Stimulated activated CD8-positive, alpha-beta memory T cell treated with anti-CD3 and anti-CD28 coated beads, Interleukin-2, amount 100 ng/mL, for 1 hour (primary cell): ENCODE measurements around the gene CEBPG.

Experiments used
- DNase-seq, 2 donors: peaks; one replicate each; pipeline ENCODE4 v3.0.0-alpha.2; 2020; ENCODE audit warnings: low read depth in 2 of 2

CEBPG gene

DNA sequence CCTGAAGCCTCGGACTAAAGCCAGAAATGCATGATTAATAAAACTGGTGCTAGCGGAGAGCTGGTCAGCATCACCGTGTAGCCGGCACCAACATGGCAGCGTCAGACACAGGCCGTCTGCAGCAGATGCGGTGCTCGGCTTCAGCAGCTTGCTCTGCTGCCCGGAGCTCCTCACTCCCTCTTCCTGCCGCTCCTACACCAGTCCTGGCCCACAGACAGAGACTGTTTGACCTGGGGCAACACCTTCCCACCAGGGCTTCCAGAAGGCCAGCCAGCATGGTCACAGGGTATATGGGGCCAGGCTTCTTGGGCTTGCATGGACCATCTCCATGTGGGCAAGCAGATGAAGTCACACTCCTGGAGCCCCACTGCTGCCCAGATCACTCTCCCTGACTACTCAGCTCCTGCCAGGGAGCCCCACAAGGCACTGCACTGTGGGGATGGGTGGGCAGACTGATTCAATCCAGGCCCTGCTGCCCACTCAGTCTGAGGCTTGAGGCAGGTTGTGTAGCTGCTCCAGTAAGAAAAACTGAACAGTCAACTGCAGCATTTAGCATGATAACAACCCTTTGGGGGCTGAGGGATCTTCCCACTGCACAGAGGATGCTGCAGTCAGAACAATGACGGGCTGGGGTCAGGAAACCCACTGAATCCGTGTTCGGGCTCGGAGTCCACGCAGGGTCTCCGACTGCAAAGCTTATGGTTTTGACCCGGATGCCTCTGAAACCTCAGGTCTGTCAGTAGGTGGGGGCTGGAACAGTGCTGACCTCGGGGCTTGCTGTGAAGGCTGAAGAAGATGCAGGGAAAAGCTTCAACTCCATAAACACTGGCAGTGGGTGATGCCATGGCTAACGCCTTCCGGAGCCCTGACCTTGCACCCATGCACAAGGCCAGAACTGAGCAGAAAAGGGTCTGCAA, 45.6 kb downstream of the CEBPG start:
- no peak for DNase-seq

DNA sequence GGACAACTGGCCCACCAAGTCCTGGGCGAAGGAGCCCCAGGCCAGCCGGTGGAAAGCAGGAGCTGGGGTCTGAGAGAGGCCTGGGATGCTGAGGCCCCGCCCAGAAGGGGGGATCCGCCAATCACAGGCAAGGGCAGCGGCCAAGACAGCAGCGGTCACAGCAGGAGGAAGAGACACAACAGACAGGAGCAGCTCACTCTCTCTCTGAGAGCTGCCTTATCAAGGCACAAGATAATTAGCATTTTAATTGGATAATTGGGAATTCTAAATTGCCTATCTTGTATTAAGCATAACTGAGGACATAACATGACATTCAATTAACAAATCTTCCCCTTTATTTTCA, 46.2 kb downstream of the CEBPG start:
- no peak for DNase-seq

DNA sequence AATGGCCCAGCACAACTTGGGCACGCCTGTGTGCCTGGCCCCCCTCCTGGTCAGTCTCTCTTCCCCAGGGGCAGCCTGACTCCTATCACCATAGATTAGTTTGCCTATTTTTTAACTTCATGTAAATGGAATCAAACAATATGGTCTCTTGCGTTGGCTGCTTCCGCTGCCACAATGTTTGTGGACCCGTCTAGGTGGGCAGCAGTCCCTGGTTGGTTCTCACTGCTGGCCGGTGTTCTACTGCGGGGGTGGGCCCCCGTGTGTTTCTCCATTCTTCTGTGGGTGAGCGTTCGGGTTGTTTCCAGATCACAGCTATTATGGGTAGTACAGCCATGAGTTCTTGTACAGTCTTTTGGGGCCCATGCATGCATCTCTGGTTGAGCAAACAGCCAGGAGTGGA, 47.3 kb downstream of the CEBPG start:
- DNase-seq, result no peak

DNA sequence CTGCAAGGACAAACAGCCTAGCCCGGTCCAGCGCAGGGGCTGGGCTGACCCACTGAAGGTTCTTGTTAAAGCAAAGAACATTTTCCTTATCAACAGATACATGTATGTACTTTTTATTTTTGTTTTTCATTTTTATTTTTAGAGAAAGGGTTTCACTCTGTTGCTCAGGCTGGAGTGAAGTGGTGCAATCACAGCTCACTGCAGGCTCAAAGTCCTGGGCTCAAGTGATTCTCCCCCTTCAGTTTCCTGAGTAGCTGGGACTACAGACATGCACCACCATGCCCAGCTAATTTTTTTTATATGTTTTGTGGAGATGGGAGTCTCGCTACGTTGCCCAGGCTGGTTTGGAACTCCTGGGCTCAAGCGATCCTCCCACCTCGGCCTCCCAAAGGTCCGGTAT, 47.9 kb downstream of the CEBPG start:
- no peak for DNase-seq

DNA sequence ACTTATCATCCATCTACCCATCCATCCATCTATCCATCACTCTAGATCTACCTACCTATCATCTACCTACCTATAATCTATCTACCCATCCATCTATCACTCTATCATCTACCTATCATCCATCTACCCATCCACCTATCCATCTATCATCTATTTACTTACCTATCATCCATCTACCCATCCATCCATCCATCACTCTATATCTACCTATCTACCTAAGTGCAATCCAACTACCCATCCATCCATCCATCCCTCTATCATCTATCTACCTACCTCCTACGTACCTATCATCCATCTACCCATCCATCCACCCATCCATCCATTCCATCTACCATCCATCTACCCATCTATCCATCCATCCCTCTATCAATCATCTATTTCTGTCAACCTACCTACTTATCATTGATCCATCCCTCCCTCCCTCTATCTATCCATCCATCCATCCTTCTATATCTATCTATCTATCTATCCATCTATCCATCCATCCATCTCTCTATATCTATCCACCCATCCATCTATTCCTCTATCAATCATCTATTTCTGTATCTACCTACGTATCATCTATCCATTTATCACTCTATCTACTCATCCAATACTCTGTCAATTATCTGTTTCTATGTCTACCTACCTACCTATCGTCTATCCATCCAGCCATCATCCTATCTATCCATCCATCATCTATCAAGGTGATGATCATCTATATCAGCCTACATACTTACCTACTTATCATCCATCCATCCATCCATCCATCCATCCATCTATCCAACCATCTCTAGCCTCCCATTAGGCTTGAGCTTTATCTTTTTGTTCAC, 49.1 kb downstream of the CEBPG start:
- no peak for DNase-seq

DNA sequence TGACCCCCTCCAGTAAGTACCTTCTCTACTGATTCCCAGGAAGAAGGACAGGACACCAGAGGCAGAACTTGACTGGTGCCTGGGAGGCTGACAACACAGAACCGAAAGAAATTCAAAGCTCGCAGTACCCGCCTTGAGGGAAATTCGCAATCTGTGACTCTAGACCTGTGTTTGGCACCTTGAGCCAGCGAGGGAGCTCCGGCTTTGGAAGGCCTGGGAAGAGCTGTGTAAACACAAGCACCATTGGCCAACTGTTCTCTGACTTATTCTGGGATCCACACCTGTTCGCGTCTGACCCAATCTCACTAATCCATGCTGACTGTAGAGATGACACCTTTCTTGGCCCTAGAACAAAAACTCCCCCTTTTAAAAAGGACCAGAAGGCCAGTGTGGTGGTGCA, 50.7 kb downstream of the CEBPG start:
- DNase-seq, result no peak

DNA sequence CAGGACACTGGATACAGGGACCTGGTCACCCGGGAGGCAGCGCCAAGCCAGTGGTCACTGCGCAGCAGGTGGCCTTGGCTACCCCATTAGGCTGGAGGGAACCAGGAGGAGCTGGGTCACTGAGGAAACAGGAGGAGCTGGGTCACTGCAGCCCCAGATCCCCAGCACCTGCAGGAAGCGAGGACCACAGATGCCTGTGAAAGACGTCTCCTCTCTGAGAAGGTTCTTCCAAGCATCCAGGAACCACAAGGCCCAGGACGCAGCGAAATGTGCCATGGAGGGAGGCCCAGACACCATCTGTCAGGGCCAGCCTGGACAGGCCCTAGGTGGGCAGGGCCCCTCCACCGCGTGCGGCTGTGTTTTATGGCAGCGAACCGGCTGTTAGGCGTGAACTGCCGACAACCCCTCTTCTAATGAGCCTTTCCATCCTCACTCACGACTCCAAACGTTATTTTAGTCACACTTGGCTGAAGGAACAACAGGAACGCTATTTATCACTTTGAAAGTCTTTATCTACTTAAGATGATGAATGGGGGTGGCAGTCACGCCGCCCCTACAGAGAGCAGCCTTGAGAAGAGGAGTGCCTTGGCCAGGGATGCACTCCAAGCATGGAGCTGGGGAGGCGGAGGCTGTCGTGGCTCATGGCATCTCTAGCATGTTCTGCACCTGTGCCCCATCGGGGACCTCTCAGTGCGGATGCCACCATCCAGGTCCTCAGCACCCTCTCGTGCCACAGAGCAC, 53.3 kb downstream of the CEBPG start:
- no peak for DNase-seq

DNA sequence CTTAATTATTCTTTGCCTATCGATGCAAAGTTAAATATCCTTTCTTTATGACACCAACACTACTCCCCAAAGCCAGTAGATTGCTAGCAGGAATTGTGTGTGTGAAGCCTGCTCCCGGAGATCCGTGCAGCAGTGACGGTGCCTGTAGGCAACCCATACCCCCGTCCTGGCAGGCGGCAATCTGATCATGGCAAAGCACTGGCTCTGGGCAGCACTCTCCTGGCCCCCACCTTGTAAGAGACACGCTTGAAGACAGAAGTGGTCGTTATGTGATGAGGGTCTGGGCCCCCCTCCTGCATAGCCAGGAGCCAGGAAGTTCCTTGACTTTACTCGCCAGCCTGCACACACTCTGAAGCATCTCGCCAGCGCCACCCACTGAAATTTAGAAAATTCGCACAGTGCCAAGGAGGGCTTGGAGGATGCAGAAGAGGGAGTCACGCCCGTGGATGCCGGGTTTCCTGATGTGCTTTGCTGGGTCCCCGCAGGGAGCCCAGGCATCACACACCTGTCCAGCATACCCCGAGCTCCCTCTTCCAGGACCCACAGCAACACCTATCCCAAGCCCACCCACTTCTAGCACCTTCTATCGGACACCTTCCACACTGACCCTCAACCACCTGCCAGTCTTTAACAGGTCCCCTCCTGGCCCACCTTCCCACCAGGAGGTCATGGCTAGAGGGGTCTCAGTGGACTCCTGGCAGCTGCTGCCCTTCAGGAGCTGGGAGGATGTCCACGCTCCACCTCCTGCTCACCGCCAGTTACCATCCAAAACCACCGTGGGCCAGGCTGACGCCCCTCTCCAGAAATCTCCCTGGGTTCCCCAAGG, 54.5 kb downstream of the CEBPG start:
- DNase-seq, result no peak

DNA sequence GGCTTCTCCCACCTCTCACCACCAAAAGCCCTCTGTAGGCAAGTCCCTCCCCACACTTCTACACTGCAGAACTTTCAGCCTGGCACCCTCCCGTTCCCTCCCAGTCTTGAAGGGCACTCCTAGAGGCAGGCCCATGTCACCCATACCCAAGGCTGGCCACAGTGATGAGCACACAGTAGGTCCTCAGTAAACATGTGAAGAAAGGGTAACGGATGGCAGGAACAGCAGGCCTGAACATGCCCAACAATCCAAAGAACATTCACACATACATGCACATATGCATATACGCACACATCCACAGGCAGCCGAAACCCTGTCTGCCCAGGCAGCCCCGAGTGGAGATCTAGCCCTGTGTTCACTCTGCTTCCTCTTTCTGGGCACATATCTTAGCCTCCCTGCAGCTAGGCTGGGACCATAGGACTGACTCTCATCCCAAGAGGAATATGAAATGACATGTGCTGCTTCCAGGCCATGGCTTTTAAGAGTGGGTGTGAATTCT, 55.2 kb downstream of the CEBPG start:
- no peak for DNase-seq

DNA sequence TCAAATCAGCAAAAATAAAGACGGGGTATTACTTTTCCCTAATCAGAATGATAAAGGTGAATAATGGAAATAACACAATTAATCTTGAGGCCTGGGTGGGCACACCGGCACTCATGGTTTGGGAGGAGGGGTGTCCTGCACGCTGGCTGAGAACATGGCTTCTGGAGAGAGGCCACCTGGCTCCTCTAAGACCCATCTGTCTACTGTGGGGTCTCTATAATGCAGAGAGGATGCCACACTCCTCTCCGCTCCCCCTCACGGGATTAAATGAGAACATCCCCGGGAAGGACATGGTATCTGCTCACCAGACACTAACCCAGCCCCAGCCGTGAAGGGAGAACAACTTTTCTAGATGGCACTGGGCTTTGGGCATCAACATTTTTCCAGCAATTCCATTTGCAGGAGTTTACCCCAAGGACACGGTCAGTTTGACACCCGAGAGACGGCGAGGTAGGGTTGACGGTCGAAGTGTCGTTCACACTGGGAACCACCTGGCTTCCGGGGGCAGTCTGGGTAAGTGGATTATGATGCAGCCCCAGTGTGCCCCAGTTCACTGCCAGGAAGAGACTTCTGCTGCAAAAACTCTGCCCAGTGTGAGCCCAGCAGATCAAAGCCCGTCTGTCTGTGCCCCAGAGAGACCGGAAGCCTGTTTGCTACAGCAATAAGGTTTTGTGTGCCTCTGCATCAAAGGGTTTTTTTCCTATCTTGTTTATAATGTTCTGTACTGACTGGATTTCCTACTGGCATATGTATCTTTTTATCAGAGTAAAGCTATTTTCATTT, 56.6 kb downstream of the CEBPG start:
- no peak for DNase-seq

DNA sequence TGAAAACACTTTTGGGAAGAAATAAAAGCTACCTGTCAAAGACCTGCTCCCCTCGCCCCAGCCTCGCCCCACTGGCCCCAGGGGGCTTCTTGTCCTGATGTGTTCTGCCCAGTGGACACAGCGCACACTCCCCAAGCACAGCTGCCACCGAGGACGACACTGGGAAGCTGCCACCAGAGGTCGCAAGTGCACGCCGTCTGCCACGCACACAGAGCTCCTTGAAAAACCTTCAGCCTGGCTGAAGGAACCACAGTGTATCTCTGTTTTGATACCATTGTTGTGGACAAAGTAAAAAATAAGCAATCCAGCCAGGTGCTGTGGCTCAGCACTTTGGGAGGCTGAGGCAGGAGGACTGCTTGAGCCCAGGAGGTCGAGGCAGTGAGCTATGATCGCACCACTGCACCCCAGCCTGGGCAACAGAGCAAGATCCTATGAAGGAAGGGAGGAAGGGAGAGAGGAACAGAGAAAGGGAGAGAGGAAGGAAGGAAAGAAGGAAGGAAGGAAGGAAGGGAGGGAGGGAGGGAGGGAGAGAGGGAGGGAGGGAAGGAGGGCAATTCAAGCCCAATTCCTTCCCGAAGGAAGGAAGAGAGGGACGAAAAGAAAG, 57.3 kb downstream of the CEBPG start:
- peak; percentile 22 to 35 for DNase-seq

DNA sequence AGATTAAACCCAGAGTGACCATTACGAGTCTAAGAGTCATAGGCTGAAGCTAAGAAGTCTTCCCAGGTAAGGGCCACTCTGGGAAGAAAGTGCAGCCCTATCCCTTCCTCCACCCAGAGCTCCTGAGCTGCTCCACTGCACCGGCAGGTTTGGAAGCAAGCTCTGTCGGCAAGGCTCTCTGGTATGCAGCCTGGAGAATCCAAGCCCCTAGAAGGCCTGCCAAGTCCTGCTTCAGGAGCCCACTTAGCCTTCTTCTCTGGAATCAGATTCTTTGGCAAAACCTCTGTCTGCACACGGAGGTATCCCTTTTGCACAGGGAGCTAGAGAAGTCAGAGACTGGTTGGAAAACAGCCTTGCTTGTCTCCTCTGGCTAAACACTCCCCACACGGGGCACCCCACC, 58.5 kb downstream of the CEBPG start:
- no peak for DNase-seq
